Activated CD8-positive, alpha-beta memory T cell treated with anti-CD3 and anti-CD28 coated beads, Interleukin-2, amount 50 U/mL, for 24 hours (primary cell): ENCODE results near the gene ALDH16A1.
A peak's percentile ranks its signal among the peaks of the same experiment; 100 is the strongest.
"Not testable (repeated sequence)": the region's sequence is repeated elsewhere in the genome, so short reads cannot be mapped to it uniquely, and the experiment has no call there.

Experiments
- DNase-seq: peaks from one replicate; pipeline ENCODE4 v3.0.0-alpha.2; 2020; ENCODE audit errors: extremely low read depth

ALDH16A1 gene

GRCh38 chr19:49463960-49464740 lies 11.1 kb downstream of the ALDH16A1 start:
- no peak for DNase-seq

- DNase-seq = no peak
These were observed 12.3 kb downstream of the ALDH16A1 start for GRCh38 chr19:49465371-49465770.

GRCh38 chr19:49468199-49468598 lies 15.2 kb downstream of the ALDH16A1 start:
- no peak for DNase-seq

- DNase-seq = no peak
These were observed 15.9 kb downstream of the ALDH16A1 start for GRCh38 chr19:49468746-49469447.

- no peak for DNase-seq
These were observed 17.0 kb downstream of the ALDH16A1 start for GRCh38 chr19:49469828-49470614.

GRCh38 chr19:49470615-49470978 lies 17.6 kb downstream of the ALDH16A1 start:
- DNase-seq = no peak

GRCh38 chr19:49472936-49473335 lies 19.9 kb downstream of the ALDH16A1 start:
- DNase-seq = no peak

- not testable (repeated sequence) for DNase-seq
These were observed 20.5 kb downstream of the ALDH16A1 start for GRCh38 chr19:49473501-49473867.

GRCh38 chr19:49473868-49474541 lies 21.0 kb downstream of the ALDH16A1 start, which contains the start of gene FLT3LG:
FLT3LG (plus strand) TSS chr19:49474215; CDS start chr19:49474640, 425 bp downstream.
- peak; percentile 76 for DNase-seq

GRCh38 chr19:49474542-49474924 lies 21.5 kb downstream of the ALDH16A1 start:
- no peak for DNase-seq

- no peak for DNase-seq
These were observed 22.3 kb downstream of the ALDH16A1 start for GRCh38 chr19:49475191-49475917.

- DNase-seq = no peak
These were observed 23.2 kb downstream of the ALDH16A1 start for GRCh38 chr19:49475995-49476880.

- DNase-seq = no peak
These were observed 27.1 kb downstream of the ALDH16A1 start for GRCh38 chr19:49479975-49480628.

GRCh38 chr19:49481020-49481683 lies 28.1 kb downstream of the ALDH16A1 start:
- DNase-seq = no peak

GRCh38 chr19:49486232-49486631 lies 33.2 kb downstream of the ALDH16A1 start:
- DNase-seq = no peak

- no peak for DNase-seq
These were observed 33.8 kb downstream of the ALDH16A1 start for GRCh38 chr19:49486710-49487276.

GRCh38 chr19:49487277-49488045 lies 34.4 kb downstream of the ALDH16A1 start, which contains the start of gene RPL13A:
RPL13A (plus strand) TSS chr19:49487608; CDS start chr19:49487630, 22 bp downstream.
- DNase-seq = peak; percentile 98
